Measurements from ENCODE around the gene KRTAP5-5.

Gene KRTAP5-5

DNA sequence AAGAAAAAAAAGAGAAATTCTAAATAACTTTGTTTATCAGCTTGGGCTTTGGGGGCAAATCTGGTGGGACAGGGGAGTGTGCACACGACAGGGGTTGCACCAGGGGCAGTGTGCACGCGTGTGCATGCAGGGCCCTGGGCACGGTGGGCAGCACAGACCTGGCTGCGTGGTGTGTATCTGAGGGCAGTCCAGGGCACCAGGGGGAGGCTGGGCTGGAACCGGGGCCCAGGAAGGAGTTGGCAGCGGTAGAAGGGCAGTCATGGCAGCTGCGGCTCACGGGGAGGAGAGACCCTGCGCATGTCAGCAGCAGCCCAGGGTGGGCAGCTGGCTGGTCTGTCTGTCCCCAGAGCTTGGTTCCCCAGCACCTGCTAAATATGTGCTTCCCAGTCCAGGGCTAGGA is 4.3 kb downstream of the KRTAP5-5 start:
- Histone ChIP-seq H3K27me3 (ENCODE audit: insufficient read depth, low read length) (peaks cover 22% of the 10 kb centered on the region), H3K9ac (ENCODE audit: low read depth, low read length) (no peak overlapping the region), H3K27ac (ENCODE audit: low read length) (no peak overlapping the region), H3K36me3 (ENCODE audit: insufficient read depth, low read depth, low read length) (no peaks in the 10 kb centered on the region), H3K4me3 (ENCODE audit: low read length) (no peak overlapping the region), H3K4me1 (ENCODE audit: insufficient read depth, low read length) (no peaks in the 10 kb centered on the region), H3K9me3 (ENCODE audit: insufficient read depth, low read depth, low read length) (no peaks in the 10 kb centered on the region)

DNA sequence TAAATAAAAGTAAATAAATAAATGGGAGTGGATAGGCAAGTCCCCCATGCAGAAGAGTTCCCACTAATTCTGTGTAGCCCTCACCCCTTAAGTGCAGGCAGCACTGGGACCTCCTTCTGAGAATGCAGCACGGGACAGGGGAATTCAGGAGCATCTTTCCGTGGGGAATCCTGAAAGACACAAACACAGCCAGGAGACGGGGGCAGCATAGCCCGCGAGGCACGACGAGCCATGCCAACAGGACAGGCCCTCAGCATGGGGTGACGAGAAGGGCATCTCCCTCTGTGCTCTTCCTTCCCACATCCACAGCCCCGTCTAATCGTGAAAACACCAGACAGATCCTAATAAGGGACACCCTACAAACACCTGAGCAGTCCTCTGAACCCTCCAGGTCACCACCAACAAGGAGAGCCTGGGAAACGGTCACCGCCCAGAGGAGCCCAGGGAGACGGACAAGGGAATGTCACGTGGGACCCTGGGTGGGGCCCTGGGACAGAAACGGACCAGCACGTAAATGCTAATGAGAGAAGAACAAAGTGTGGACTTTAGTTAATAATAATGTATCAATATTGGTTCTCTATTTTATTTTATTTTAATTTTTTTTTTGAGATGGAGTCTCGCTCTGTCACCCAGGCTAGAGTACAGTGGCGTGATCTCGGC is 6.8 kb downstream of the KRTAP5-5 start:
- Histone ChIP-seq H3K9me3 (ENCODE audit: insufficient read depth, low read depth, low read length) (no peaks in the 10 kb centered on the region), H3K27ac (ENCODE audit: low read length) (no peak overlapping the region), H3K4me1 (ENCODE audit: insufficient read depth, low read length) (no peaks in the 10 kb centered on the region), H3K4me3 (ENCODE audit: low read length) (no peak overlapping the region), H3K9ac (ENCODE audit: low read depth, low read length) (no peak overlapping the region), H3K36me3 (ENCODE audit: insufficient read depth, low read depth, low read length) (no peaks in the 10 kb centered on the region), H3K27me3 (ENCODE audit: insufficient read depth, low read length) (peaks cover 8% of the 10 kb centered on the region)

DNA sequence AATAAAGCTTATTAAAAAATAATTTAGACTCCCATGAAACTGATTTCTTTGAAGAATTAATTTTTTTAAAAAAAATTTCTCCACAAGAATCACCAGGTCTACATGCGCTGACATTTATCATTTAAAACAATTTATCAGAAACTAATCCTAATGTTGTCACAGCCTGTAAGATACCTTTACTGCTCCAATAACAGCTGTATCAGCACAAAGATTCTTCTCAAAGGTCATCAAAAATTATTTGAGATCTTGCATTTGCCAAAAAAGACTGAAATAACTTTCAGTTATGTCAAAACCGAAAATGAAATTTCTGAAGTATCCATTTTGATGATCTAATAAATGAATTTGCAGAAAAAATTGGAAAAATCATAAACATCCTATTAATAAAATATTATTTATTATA is 8.1 kb downstream of the KRTAP5-5 start:
- H3K9me3 ChIP-seq (ENCODE audit: insufficient read depth, low read depth, low read length): no peaks in the 10 kb centered on the region
- H3K9ac ChIP-seq (ENCODE audit: low read depth, low read length): no peak overlapping the region
- no peaks in the 10 kb centered on the region for H3K27me3 ChIP-seq (ENCODE audit: insufficient read depth, low read length)
- H3K27ac ChIP-seq (ENCODE audit: low read length): no peak overlapping the region
- H3K4me3 ChIP-seq (ENCODE audit: low read length): no peak overlapping the region
- H3K36me3 ChIP-seq (ENCODE audit: insufficient read depth, low read depth, low read length): no peaks in the 10 kb centered on the region
- H3K4me1 ChIP-seq (ENCODE audit: insufficient read depth, low read length): no peaks in the 10 kb centered on the region

- Histone ChIP-seq H3K4me3 (ENCODE audit: low read length) (no peak overlapping the region), H3K36me3 (ENCODE audit: insufficient read depth, low read depth, low read length) (no peaks in the 10 kb centered on the region), H3K27ac (ENCODE audit: low read length) (no peak overlapping the region), H3K9me3 (ENCODE audit: insufficient read depth, low read depth, low read length) (no peaks in the 10 kb centered on the region), H3K9ac (ENCODE audit: low read depth, low read length) (no peak overlapping the region), H3K27me3 (ENCODE audit: insufficient read depth, low read length) (no peaks in the 10 kb centered on the region), H3K4me1 (ENCODE audit: insufficient read depth, low read length) (no peaks in the 10 kb centered on the region)
Observed at GRCh38 chr11:1638344-1638743, 8.8 kb downstream of the KRTAP5-5 start.

GRCh38 chr11:1639102-1639620 is 9.6 kb downstream of the KRTAP5-5 start:
- no peaks in the 10 kb centered on the region for H3K27me3 ChIP-seq (ENCODE audit: insufficient read depth, low read length)
- H3K4me3 ChIP-seq (ENCODE audit: low read length): no peak overlapping the region
- no peak overlapping the region for H3K27ac ChIP-seq (ENCODE audit: low read length)
- H3K9me3 ChIP-seq (ENCODE audit: insufficient read depth, low read depth, low read length): no peaks in the 10 kb centered on the region
- no peaks in the 10 kb centered on the region for H3K36me3 ChIP-seq (ENCODE audit: insufficient read depth, low read depth, low read length)
- no peak overlapping the region for H3K9ac ChIP-seq (ENCODE audit: low read depth, low read length)
- no peaks in the 10 kb centered on the region for H3K4me1 ChIP-seq (ENCODE audit: insufficient read depth, low read length)

DNA sequence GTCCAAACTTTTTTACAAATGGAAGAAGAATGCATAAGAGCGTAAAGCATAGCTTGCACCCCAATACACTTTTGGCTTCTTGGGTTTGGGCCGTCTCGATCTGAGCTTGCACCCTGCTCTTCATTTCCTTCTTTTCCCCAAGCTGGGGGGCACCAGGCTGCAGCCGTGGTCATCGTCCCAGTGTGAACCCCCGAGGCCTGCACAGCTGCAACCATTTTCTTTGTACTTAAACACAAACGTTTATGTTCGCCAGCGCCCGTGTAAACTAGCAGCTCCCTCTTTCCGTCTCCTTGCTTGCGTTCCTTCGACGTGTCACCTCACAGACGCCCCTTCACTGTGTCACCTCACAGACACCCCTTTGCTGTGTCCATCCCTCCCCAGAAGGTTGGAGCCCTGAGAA is 10.1 kb downstream of the KRTAP5-5 start:
- no peaks in the 10 kb centered on the region for H3K4me1 ChIP-seq (ENCODE audit: insufficient read depth, low read length)
- no peaks in the 10 kb centered on the region for H3K9me3 ChIP-seq (ENCODE audit: insufficient read depth, low read depth, low read length)
- no peaks in the 10 kb centered on the region for H3K27me3 ChIP-seq (ENCODE audit: insufficient read depth, low read length)
- no peak overlapping the region for H3K27ac ChIP-seq (ENCODE audit: low read length)
- H3K4me3 ChIP-seq (ENCODE audit: low read length): no peak overlapping the region
- H3K36me3 ChIP-seq (ENCODE audit: insufficient read depth, low read depth, low read length): no peaks in the 10 kb centered on the region
- H3K9ac ChIP-seq (ENCODE audit: low read depth, low read length): no peak overlapping the region

GRCh38 chr11:1640076-1640946 is 10.7 kb downstream of the KRTAP5-5 start:
- Histone ChIP-seq H3K36me3 (ENCODE audit: insufficient read depth, low read depth, low read length) (no peaks in the 10 kb centered on the region), H3K9ac (ENCODE audit: low read depth, low read length) (no peak overlapping the region), H3K27me3 (ENCODE audit: insufficient read depth, low read length) (no peaks in the 10 kb centered on the region), H3K27ac (ENCODE audit: low read length) (no peak overlapping the region), H3K9me3 (ENCODE audit: insufficient read depth, low read depth, low read length) (no peaks in the 10 kb centered on the region), H3K4me1 (ENCODE audit: insufficient read depth, low read length) (no peaks in the 10 kb centered on the region), H3K4me3 (ENCODE audit: low read length) (no peak overlapping the region)

- Histone ChIP-seq H3K27ac (ENCODE audit: low read length) (no peak overlapping the region), H3K36me3 (ENCODE audit: insufficient read depth, low read depth, low read length) (no peaks in the 10 kb centered on the region), H3K4me1 (ENCODE audit: insufficient read depth, low read length) (no peaks in the 10 kb centered on the region), H3K27me3 (ENCODE audit: insufficient read depth, low read length) (no peaks in the 10 kb centered on the region; the same call in 1 of the 2 replicates), H3K9me3 (ENCODE audit: insufficient read depth, low read depth, low read length) (no peaks in the 10 kb centered on the region), H3K9ac (ENCODE audit: low read depth, low read length) (no peak overlapping the region), H3K4me3 (ENCODE audit: low read length) (no peak overlapping the region)
Observed at GRCh38 chr11:1641096-1641495, 11.5 kb downstream of the KRTAP5-5 start.

GRCh38 chr11:1642288-1643145 is 12.9 kb downstream of the KRTAP5-5 start:
- H3K9ac ChIP-seq (ENCODE audit: low read depth, low read length): no peak overlapping the region
- H3K36me3 ChIP-seq (ENCODE audit: insufficient read depth, low read depth, low read length): no peaks in the 10 kb centered on the region
- no peaks in the 10 kb centered on the region; the same call in 1 of the 2 replicates for H3K27me3 ChIP-seq (ENCODE audit: insufficient read depth, low read length)
- H3K27ac ChIP-seq (ENCODE audit: low read length): no peak overlapping the region
- no peaks in the 10 kb centered on the region for H3K4me1 ChIP-seq (ENCODE audit: insufficient read depth, low read length)
- H3K4me3 ChIP-seq (ENCODE audit: low read length): no peak overlapping the region
- H3K9me3 ChIP-seq (ENCODE audit: insufficient read depth, low read depth, low read length): no peaks in the 10 kb centered on the region

DNA sequence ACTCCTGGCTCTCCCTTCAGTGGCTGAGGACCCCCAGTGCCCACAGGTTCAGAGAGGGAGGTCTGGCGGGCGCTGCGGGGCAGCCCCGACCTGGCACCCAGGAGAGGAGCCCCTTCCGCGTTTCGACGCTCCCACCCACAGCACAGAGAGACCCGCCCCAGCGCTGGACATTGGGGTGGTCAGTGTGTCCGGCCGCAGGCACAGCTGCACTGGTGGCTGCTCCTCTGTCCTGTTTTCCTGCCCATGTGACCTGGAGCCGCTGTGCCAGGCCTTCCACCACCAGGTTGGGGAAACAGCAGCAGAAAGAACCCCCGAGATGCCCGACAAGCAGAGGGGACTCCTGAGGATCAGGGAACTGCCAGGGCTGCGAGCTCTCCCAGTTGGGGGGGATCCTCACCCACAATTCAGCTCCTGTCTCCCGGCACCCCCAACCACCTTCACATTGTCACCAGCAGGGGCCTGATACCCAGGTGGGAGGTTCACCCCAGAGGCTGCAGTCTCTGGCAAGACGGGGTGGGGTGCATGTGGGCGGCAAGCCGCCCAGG is 13.6 kb downstream of the KRTAP5-5 start:
- H3K9me3 ChIP-seq (ENCODE audit: insufficient read depth, low read depth, low read length): no peaks in the 10 kb centered on the region
- no peak overlapping the region for H3K4me3 ChIP-seq (ENCODE audit: low read length)
- no peak overlapping the region for H3K27ac ChIP-seq (ENCODE audit: low read length)
- H3K36me3 ChIP-seq (ENCODE audit: insufficient read depth, low read depth, low read length): no peaks in the 10 kb centered on the region
- H3K9ac ChIP-seq (ENCODE audit: low read depth, low read length): no peak overlapping the region
- H3K4me1 ChIP-seq (ENCODE audit: insufficient read depth, low read length): no peaks in the 10 kb centered on the region
- no peaks in the 10 kb centered on the region; the same call in 1 of the 2 replicates for H3K27me3 ChIP-seq (ENCODE audit: insufficient read depth, low read length)
